GM19099 (cell line): ENCODE measurements around the gene ZNG1B.
"Not testable (repeated sequence)": the region's sequence is repeated elsewhere in the genome, so short reads cannot be mapped to it uniquely, and the experiment has no call there.

Source experiments
- POLR2A ChIP-seq: IDR thresholded peaks from 3 replicates; pipeline ENCODE4 v1.6.1; 2011; ENCODE audit warnings: low read depth; ENCODE audit not compliant: insufficient read length; ENCODE audit errors: extremely low read depth

Gene ZNG1B

GRCh38 chr2:113437508-113438465 lies at the start of gene ZNG1B:
ZNG1B (plus strand) TSS chr2:113437691; CDS start chr2:113437869, 178 bp downstream.
- TF ChIP-seq POLR2A, result peak; percentile 21

- no peak for TF ChIP-seq POLR2A
Observed at GRCh38 chr2:113390124-113390849, 47.2 kb upstream of the ZNG1B start.

- no peak for TF ChIP-seq POLR2A
Observed at GRCh38 chr2:113391073-113391472, 46.4 kb upstream of the ZNG1B start.

- TF ChIP-seq POLR2A, result no peak
Observed at GRCh38 chr2:113406114-113406513, 31.4 kb upstream of the ZNG1B start.

- TF ChIP-seq POLR2A, result no peak
Observed at GRCh38 chr2:113407446-113408099, 29.9 kb upstream of the ZNG1B start.

GRCh38 chr2:113498365-113498764 lies 60.9 kb downstream of the ZNG1B start, which contains the start of gene FOXD4L1:
FOXD4L1 (plus strand) TSS chr2:113498665; CDS start chr2:113499257, 592 bp downstream.
- TF ChIP-seq POLR2A, result not testable (repeated sequence)
